Breast epithelium (tissue), 4 donors: ENCODE results near the gene CPD. TPM values are rescaled to one million over a fixed set of nuclear protein-coding genes. Genes with fewer than 3 reads are reported as not detected.
"Not testable (repeated sequence)": the region's sequence is repeated elsewhere in the genome, so short reads cannot be mapped to it uniquely, and the experiment has no call there.

Source experiments
- DNase-seq, 2 donors: peaks; one replicate each; pipeline ENCODE4 v3.0.0-alpha.2; 2019; ENCODE audit warnings: low spot score in 2 of 2
- H3K27ac ChIP-seq, 2 donors: fragments of 200-600 bp; sonication (generic) in 1 of 2; one replicate each; pipeline ENCODE4 v1.5.1; 2016 to 2019; ENCODE audit warnings: mild to moderate bottlenecking in 1 of 2
- H3K27me3 ChIP-seq, 2 donors: fragments of 200-600 bp; sonication (generic) in 1 of 2; one replicate each; pipeline versions ENCODE4 v1.5.1 to v1.6.0; 2017 to 2019; ENCODE audit warnings: control low read depth in 1 of 2, mild to moderate bottlenecking in 1 of 2
- H3K36me3 ChIP-seq: fragments of 200-600 bp; one replicate; pipeline ENCODE4 v1.5.1; 2019
- H3K4me1 ChIP-seq, 2 donors: fragments of 200-600 bp; sonication (generic); one replicate each; pipeline ENCODE4 v1.5.1; 2016 to 2019; ENCODE audit warnings: control low read depth in 1 of 2
- H3K4me3 ChIP-seq, 3 donors: fragments of 200-600 bp; sonication (generic); 1 replicate in 2 of 3; 2 replicates in 1 of 3; pipeline ENCODE4 v1.5.1; 2016 to 2019; ENCODE audit warnings: mild to moderate bottlenecking in 3 of 3, moderate library complexity in 2 of 3
- H3K9me3 ChIP-seq, 2 donors: fragments of 200-600 bp; sonication (generic) in 1 of 2; one replicate each; pipeline ENCODE4 v1.5.1; 2016 to 2019; ENCODE audit warnings: control low read depth in 1 of 2
- CTCF ChIP-seq, 3 donors: fragments of 450-650 bp; IDR thresholded peaks; one replicate each; pipeline ENCODE4 v1.5.1; 2016 to 2017; ENCODE audit warnings: antibody characterized with exemption in 3 of 3, mild to moderate bottlenecking in 3 of 3, moderate library complexity in 3 of 3
- POLR2A ChIP-seq: fragments of 450-650 bp; IDR thresholded peaks from one replicate; pipeline ENCODE4 v1.6.1; 2016; ENCODE audit warnings: antibody characterized with exemption, mild to moderate bottlenecking, moderate library complexity
- POLR2AphosphoS5 ChIP-seq, 3 donors: sonication (generic); formaldehyde crosslinking; IDR thresholded peaks; one replicate each; pipeline ENCODE4 v1.6.1; 2017; ENCODE audit warnings: antibody characterized with exemption in 3 of 3
- intact Hi-C: fragments of 100-400 bp; cut with DNase I; formaldehyde crosslinking; loops from one replicate; pipeline ENCODE4 v1.15.1; 2023; ENCODE audit warnings: low total_unique reads
- total RNA-seq, 3 donors: library from RNA; depleted of rRNA; stranded (reverse); fragments of >200 nt; gene quantifications; one replicate each; pipeline ENCODE4 v1.1.0, GENCODE V29; 2016

The CPD gene
- total RNA-seq, 3 donors from 2014 or later, result 74.1 to 110 (median 87.7) TPM

- peaks cover 0 to 7% of the 10 kb centered on the region in 2 donors for H3K4me1 ChIP-seq
- H3K4me3 ChIP-seq, result no peak overlapping the region
- H3K9me3 ChIP-seq, result no peaks in the 10 kb centered on the region
- TF ChIP-seq POLR2AphosphoS5 (IDR thresholded peaks at IDR 0.05), result no peak
- TF ChIP-seq CTCF (IDR thresholded peaks at IDR 0.05), result no peak
- TF ChIP-seq POLR2A, result no peak
- intact Hi-C loops, result no loop called here
- H3K27ac ChIP-seq, result no peak overlapping the region
- no peaks in the 10 kb centered on the region for H3K36me3 ChIP-seq
- no peaks in the 10 kb centered on the region for H3K27me3 ChIP-seq
- DNase-seq, result no peak
These were observed 31.2 kb upstream of the CPD start for GRCh38 chr17:30347488-30347887.

GRCh38 chr17:30349252-30349651 is 29.5 kb upstream of the CPD start:
- TF ChIP-seq CTCF (IDR thresholded peaks at IDR 0.05) (no peak), POLR2AphosphoS5 (IDR thresholded peaks at IDR 0.05) (no peak), POLR2A (no peak)
- H3K27ac ChIP-seq, result no peak overlapping the region
- no peak overlapping the region for H3K4me3 ChIP-seq
- peaks cover 0 to 7% of the 10 kb centered on the region in 2 donors for H3K4me1 ChIP-seq
- H3K27me3 ChIP-seq, result no peaks in the 10 kb centered on the region
- no peaks in the 10 kb centered on the region for H3K36me3 ChIP-seq
- no peak for DNase-seq
- no peaks in the 10 kb centered on the region for H3K9me3 ChIP-seq
- intact Hi-C loops, result no loop called here

- H3K27ac ChIP-seq, H3K4me1 ChIP-seq, H3K36me3 ChIP-seq, DNase-seq, H3K4me3 ChIP-seq, H3K27me3 ChIP-seq, H3K9me3 ChIP-seq, intact Hi-C loops: not testable (repeated sequence)
These were observed 27.5 kb upstream of the CPD start for GRCh38 chr17:30351263-30351662.

GRCh38 chr17:30351735-30352134 is 27.0 kb upstream of the CPD start:
- Histone ChIP-seq H3K36me3 (no peaks in the 10 kb centered on the region), H3K27me3 (no peaks in the 10 kb centered on the region), H3K9me3 (no peaks in the 10 kb centered on the region), H3K4me1 (no peaks in the 10 kb centered on the region), H3K4me3 (no peak overlapping the region), H3K27ac (no peak overlapping the region)
- TF ChIP-seq POLR2A, result no peak
- DNase-seq, result no peak
- intact Hi-C loops, result no loop called here

GRCh38 chr17:30352240-30352814 is 26.4 kb upstream of the CPD start:
- no peak overlapping the region for H3K27ac ChIP-seq
- no peaks in the 10 kb centered on the region for H3K36me3 ChIP-seq
- intact Hi-C loops, result no loop called here

GRCh38 chr17:30354701-30355100 is 24.0 kb upstream of the CPD start:
- intact Hi-C loops, result no loop called here
- no peaks in the 10 kb centered on the region for H3K36me3 ChIP-seq

More at GRCh38 chr17:30352240-30352814, 26.4 kb upstream of the CPD start:
- TF ChIP-seq POLR2AphosphoS5 (IDR thresholded peaks at IDR 0.05) (no peak), CTCF (IDR thresholded peaks at IDR 0.05) (no peak), POLR2A (no peak)
- no peaks in the 10 kb centered on the region for H3K27me3 ChIP-seq
- H3K9me3 ChIP-seq, result no peaks in the 10 kb centered on the region
- H3K4me1 ChIP-seq, result no peaks in the 10 kb centered on the region
- no peak for DNase-seq
- H3K4me3 ChIP-seq, result no peak overlapping the region

More at GRCh38 chr17:30354701-30355100, 24.0 kb upstream of the CPD start:
- TF ChIP-seq POLR2A, result no peak
- no peak for TF ChIP-seq CTCF (IDR thresholded peaks at IDR 0.05)
- no peak for TF ChIP-seq POLR2AphosphoS5 (IDR thresholded peaks at IDR 0.05)
- H3K27ac ChIP-seq, result no peak overlapping the region
- H3K4me3 ChIP-seq, result no peak overlapping the region
- no peak for DNase-seq
- H3K27me3 ChIP-seq, result no peaks in the 10 kb centered on the region
- H3K9me3 ChIP-seq, result no peaks in the 10 kb centered on the region
- no peaks in the 10 kb centered on the region for H3K4me1 ChIP-seq
